ENCODE measurements around the gene TSSK3.
"Not testable (repeated sequence)": the region's sequence is repeated elsewhere in the genome, so short reads cannot be mapped to it uniquely, and the experiment has no call there.

The TSSK3 gene

GRCh38 chr1:32365445-32365844, 3.1 kb downstream of the TSSK3 start:
- DNase-seq = no peak

DNA sequence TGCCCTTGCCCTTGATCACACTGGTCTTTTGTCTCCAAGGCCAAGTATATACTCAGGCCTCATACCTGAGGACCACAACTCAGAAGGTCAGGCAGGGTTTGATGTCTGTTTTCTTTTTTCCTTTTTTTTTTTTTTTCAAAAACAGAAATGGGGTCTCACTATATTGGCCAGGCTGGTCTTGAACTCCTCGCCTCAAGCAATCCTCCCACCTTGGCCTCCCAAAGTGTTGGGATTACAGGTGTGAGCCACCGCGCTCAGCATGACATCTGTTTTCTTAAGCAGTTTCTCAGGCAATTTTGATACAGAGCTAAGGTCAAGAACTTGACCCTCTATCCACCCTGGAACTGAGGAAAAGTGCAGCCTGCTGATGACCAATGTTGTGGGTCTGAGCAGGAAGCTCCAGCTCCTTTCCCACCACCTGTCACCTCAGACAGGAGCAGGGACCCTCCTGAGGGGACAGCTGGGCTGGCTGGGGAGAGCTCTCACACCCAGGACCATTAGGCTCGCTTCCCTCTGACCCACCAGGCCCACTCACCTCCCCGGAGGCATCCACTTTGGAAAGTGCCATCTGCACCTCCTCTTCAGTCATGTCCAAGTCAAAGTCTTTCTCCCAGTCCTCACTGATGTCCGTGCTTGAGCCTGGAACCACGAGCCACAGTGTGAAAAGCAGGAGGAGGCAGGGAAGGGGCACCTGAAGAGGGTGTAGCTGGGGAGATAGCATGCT, 5.7 kb downstream of the TSSK3 start:
- DNase-seq = no peak

DNA sequence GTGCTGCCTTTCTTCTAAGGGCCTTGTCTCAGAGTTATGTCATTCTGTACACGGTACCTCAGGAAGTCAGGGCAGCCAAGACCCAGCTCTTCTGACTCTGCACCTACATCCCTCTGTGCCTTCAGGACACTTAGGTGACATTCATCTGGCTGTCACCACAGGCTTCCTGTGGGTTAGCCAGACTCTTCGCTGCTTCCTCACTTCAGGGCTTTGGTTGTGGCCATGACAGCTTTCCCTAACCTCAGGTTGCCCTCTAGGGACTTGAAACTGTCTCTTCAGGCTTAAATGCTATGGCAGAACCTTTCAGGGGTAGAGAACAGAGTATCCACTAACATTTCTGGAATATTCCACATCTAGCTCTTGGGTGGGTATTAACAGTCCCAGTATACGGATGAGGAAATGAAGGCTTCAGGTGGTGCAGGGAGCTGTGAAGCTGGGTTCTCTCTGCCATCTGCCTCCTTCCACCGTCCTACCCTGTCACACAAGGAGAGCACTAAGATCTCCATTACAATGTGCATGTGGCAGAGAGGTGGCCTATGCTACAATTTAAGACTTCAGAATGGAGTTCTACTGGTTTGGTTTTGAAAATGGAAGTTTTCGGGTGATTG, 9.9 kb downstream of the TSSK3 start:
- no peak for DNase-seq

DNA sequence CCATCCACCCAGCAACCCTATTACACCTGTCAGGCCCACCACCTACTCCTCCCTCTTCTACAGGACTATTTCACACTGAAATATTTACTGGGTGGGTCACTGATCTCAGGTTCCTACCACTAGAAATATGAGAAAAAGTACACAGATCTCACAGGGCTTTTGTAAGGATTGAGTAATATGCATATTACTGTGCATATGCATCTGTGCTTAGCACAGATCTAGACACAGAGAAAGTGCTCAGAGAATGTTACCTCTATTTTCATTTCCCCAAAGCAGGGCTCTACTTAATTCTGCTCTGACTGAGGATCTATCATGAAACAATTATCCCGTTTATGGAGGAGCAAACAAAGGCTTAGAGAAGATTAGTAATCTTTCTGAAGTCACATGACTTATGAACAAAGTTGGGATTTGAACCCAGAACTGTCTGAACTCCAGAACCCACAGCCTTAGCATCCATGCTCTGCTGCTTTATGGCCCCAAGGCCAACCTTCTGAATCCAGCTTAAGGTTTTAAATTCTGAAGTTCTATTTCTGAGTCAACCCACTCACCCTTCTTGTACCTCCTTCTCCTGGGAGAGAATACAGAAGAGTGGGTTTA, 11.8 kb downstream of the TSSK3 start:
- no peak for DNase-seq

GRCh38 chr1:32376199-32376598, 13.9 kb downstream of the TSSK3 start:
- no peak for DNase-seq

GRCh38 chr1:32377541-32378220, 15.3 kb downstream of the TSSK3 start:
- no peak for DNase-seq

- DNase-seq = no peak
Observed at GRCh38 chr1:32380057-32380456, 17.7 kb downstream of the TSSK3 start.

- DNase-seq = no peak
Observed at GRCh38 chr1:32386676-32387392, 24.5 kb downstream of the TSSK3 start.

DNA sequence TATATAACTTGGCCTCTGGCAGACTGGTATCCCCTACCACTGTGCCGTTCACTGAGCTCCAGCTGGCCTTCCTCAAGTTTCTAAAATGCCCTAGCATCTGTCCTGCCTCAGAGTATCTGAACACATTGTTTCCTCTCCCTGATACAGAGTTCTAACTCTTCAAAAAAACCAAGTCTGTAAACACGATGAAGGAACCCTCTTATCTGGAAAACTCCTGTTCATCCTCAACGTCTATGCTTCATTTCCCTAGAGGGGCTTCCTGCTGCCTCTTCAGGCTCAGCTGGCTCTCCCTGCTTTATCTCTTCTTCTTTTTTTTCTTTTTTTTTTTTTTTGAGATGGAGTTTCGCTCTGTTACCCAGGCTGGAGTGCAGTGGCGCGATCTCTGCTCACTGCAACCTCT, 26.3 kb downstream of the TSSK3 start:
- no peak for DNase-seq

GRCh38 chr1:32390904-32391870, 28.8 kb downstream of the TSSK3 start:
- no peak for DNase-seq

- DNase-seq = no peak
Observed at GRCh38 chr1:32392325-32392724, 30.0 kb downstream of the TSSK3 start.

GRCh38 chr1:32393136-32393535, 30.8 kb downstream of the TSSK3 start:
- DNase-seq = no peak

DNA sequence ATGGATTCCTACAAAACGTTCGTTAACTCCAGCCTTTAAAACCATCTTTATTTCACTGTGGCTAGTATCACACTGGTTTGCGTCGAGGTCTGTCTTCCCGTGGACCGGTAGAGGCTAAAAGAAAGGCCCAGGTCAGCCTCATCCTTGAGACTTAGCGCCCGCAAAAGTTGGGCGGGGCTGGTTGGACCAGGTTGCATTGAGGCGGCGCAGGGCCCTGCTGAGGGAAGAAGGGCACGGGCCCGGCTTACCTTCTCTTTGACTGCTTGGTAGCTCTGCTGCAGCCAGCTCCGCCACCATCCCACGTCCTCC, 31.4 kb downstream of the TSSK3 start:
- no peak for DNase-seq

GRCh38 chr1:32394141-32394889, 32.0 kb downstream of the TSSK3 start, which contains the start of gene BSDC1:
Gene BSDC1, minus strand, starts transcription at chr1:32394441. Its CDS starts 27 bp downstream, at chr1:32394414.
- DNase-seq = peak; percentile 98

GRCh38 chr1:32394890-32395432, 32.6 kb downstream of the TSSK3 start:
- no peak for DNase-seq

DNA sequence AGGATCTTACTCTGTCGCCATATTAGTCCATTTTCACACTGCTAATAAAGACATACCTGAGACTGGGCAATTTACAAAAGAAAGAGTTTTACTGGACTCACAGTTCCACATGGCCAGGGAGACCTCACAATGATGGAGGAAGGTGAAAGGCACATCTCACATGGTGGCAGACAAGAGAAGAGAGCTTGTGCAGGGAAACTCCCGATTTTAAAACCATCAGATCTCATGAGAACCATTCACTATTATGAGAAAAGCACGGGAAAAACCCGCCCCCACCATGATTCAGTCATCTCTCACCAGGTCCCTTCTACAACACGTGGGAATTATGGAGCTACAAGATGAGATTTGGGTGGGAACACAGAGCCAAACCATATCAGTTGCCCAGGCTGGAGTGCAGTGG, 34.2 kb downstream of the TSSK3 start:
- not testable (repeated sequence) for DNase-seq

GRCh38 chr1:32398401-32398800, 36.1 kb downstream of the TSSK3 start:
- DNase-seq = no peak

DNA sequence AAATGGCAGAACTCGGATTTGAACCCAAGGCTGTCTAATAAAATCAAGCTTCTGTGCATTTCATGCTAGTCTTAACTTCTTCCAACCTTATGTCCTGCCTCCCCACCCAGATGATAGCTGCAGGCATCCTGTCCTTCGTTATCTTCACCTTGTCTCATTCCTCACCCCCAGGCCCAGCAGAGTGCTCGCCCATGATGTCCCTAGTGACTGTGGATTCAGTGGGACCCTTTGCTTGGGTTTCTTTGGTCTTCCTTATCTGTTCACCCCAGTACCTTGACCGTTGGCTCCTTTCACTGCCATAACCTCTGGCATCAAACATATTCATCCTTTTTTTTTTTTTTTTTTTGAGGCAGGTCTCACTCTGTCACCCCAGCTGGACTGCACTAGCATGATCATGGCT, 37.5 kb downstream of the TSSK3 start:
- DNase-seq = no peak

GRCh38 chr1:32400876-32401631, 38.7 kb downstream of the TSSK3 start:
- peak; percentile 80 for DNase-seq

GRCh38 chr1:32404946-32405345, 42.6 kb downstream of the TSSK3 start:
- DNase-seq = no peak
